GM19438 (cell line): Measurements from ENCODE around the gene ADAMTSL5.

ENCODE experiments used
- ATAC-seq: cut with Tn5 transposase; IDR thresholded peaks from one replicate; pipeline ENCODE4 v1.9.1; 2021; ENCODE audit warnings: low read depth; ENCODE audit not compliant: unreplicated experiment

The ADAMTSL5 gene

GRCh38 chr19:1514986-1515721 is 2.3 kb upstream of the ADAMTSL5 start:
- ATAC-seq: no peak

DNA sequence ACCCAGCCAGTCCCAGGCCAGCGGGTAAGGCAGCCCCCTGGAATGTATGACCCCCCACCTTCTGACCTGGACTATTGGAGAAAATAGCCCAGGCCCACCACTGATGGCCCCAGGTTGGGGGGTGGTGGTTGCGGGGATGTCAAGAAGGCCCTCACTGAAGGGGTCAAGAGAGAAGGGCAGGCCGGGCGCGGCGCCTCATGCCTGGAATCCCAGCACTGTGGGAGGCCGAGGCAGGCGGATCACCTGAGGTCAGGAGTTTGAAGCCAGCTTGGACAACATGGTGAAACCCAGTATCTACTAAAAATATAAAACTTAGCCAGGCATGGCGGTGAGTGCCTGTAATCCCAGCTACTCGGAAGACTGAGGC is 1.5 kb upstream of the ADAMTSL5 start:
- ATAC-seq: no peak

DNA sequence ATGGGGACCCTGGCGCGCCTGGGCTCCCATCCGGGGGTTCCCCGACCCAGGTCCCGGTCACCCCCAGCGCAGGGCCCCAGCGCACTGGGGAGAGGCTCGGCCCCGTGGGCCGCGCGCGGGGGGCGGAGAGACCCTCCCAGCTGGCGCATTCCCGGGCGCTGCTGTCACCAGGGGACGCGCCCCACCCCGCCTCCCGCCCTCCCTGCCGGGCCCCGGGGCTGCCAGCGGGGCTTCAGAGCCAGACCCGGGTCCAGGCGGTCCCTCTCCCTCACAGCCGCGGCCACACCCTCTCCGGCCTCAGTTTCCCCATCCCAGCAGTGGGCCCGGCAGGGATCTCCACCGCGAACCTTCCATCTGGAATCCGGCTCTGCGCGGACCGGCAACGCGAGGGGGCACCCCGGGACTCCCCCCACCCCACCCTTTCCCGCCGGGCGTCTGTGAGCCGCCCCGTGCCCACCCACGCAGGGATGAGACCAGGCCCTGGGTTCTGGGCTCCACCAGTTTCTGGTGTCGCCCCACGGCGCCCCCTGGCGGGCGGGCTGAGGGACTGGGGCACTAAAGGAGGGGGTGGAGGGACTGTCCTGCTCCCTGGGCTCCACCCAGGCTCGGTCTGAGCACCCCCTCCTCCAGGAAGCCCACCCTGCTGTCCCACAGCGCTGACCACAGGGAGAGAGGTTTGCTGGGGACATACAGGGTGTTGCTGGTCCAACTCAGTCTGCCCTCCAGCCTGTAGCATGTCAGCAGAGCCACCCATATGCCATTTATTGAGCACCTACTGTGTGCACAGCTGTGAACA is 878 bp upstream of the ADAMTSL5 start:
- no peak for ATAC-seq

GRCh38 chr19:1511318-1512317 is 1.2 kb downstream of the ADAMTSL5 start:
- no peak for ATAC-seq

- no peak for ATAC-seq
Observed at GRCh38 chr19:1510807-1511206, 2.0 kb downstream of the ADAMTSL5 start.

DNA sequence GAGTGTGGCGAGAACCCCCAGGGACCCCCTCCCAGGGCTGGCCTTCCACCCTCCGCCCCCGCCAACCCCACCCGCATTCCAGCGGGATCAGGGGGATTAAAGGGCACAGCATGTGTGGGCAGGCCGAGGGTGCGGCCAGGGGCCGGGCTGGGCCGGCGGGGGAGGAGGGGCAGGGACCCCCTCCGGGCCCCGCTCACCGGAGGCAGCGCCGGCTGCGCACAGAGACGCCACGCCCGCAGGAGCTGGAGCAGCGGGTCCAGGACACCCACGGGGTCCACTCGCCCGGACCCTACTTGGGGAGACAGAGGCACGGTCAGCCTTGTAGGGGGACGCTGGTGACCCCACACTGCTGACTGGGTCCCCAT is 2.4 kb downstream of the ADAMTSL5 start:
- no peak for ATAC-seq

DNA sequence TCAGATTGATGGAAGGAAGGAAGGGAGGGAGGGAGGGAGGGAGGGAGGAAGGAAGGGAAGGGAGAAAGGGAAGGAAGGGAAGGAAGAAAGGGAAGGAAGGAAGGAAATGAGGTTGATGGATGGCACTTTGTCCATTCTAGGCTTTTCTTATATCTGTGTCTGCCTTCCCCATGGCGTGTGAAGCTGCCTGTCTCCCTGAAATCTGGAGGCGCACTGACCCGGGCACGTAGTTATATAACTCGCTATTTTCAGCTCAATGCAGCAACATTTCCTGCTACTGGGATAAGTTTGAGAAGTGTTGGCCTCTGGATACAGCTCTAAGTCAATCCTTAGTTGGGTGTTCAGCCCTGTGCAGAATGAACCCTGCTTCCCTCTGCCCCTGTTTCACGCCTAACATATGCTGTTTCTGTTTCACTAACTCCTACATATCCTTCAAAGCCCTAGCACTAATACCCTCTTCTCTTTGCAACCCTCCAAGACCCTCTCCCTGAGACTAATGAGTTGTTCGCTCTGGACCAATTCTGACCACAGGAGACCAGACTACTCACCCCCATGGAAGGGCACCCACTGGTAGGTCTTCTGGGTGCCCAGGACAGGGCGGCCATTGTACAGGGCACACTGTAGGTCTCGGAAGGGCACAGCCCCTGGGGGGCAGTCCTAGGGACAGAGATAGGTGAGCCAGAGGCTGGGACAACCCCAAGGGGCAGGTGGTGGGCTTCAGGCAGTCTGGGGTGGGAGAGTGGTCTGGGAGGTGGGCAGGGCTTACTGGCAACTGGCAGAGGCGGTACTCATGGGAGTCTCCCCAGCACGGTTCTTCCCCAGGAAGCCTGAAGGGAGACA is 3.0 kb downstream of the ADAMTSL5 start:
- ATAC-seq: no peak

DNA sequence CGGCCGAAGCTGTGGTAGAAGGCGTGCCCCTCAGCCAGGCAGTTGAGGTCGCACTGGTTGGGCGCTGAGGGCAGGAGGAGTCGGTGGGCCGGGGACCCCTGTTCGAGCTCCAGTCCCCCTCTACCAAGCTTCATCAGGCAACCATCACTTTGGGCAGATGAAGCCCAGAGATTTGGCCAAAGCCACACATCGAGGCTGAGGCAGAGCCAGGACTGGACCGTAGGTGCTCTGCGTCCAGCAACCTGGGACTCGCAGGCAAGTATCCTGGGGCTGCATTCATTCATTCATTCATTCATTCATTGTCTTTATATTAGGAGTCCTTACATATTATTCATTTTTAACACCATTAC is 4.3 kb downstream of the ADAMTSL5 start:
- no peak for ATAC-seq

GRCh38 chr19:1507763-1508506 is 4.9 kb downstream of the ADAMTSL5 start:
- ATAC-seq: no peak

DNA sequence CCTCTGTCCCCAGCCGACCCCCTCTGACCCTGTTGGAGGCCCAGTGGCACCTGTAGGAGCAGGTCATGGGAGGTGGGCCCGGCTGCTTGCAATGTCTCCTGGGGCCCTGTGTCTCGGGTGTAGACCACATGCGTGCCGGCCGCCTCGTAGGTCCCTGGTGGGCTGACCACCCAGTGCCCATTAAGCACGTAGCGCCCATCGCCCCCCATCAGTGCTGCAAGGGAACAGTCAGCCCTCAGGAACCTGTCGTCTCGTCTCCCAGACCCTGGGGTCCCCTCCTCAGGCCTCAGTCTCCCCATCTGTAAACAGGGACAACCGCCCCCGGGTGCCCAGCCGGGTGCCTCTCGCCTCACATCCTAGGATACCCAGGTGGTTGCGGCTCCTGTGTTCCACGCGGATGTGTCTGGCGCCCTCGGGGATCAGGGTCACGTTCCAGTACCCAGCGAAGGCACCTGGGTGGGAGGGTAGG is 5.6 kb downstream of the ADAMTSL5 start:
- no peak for ATAC-seq

- ATAC-seq: no peak
Observed at GRCh38 chr19:1505991-1506881, 6.6 kb downstream of the ADAMTSL5 start.

GRCh38 chr19:1505012-1505411 is 7.8 kb downstream of the ADAMTSL5 start:
- ATAC-seq: no peak

GRCh38 chr19:1503925-1504773 is 8.7 kb downstream of the ADAMTSL5 start:
- ATAC-seq: no peak

GRCh38 chr19:1503089-1503924 is 9.5 kb downstream of the ADAMTSL5 start:
- no peak for ATAC-seq

GRCh38 chr19:1502433-1503088 is 10.3 kb downstream of the ADAMTSL5 start:
- no peak for ATAC-seq

DNA sequence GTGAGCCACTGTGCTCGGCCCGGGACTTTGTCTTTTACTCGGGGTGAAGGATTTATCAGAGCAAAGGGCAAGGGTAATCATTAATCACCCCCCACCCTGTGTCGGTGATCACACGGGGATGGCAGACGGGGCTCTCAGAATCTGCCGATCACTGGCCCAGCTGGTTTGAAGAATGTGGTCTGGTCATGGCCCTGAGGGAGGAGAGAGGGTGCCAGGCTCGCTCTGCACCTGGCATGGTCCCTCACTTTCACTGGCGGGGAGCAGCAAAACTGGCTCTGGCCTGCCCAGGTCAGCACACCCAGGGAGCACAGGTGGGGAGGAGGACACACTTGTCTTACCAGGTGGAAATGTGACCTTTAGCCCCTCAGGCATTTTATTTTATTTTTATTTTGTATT is 11.6 kb downstream of the ADAMTSL5 start:
- ATAC-seq: no peak
